HG03460 (cell line): ENCODE results near the gene CHPF2.

Experiments used
- ATAC-seq: cut with Tn5 transposase; IDR thresholded peaks from one replicate; pipeline ENCODE4 v1.9.1; 2021; ENCODE audit not compliant: unreplicated experiment

CHPF2 gene

DNA sequence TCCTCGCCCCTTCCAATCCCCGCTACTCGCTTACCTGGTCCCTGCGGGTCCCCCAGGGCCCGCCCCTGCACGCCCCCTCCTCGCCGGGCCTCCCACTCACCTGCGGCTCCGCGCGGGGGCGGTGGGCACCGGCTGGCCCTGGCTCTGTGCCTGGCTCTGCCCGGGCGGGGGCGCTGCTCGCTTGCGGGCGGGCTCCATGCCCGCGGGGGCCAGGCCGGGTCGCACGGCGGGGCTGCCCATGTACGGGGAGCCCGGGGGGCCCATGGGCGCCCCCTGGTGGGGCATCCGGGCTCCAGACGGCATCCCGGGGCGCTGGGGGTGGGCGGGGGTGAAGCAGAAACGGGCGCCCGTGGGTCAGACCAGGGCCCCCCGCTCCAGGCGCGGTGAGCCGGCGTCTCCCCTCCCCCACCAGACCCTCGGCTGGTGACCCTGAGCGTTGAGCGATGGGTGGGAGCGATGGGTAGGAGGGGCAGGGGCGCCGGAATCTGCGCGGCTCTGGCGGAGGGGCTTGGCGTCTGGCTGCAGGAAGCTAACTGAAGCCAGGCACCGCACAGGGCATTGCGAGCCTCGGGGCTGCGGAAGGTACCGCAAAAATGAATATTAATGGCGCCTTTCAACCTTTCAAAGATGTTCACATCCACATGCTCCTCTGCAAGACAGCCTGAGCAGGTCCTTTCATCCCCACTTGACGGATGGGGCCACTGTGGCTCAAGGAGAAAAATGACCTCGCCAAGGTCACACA lies 13.2 kb downstream of the CHPF2 start:
- no peak for ATAC-seq

DNA sequence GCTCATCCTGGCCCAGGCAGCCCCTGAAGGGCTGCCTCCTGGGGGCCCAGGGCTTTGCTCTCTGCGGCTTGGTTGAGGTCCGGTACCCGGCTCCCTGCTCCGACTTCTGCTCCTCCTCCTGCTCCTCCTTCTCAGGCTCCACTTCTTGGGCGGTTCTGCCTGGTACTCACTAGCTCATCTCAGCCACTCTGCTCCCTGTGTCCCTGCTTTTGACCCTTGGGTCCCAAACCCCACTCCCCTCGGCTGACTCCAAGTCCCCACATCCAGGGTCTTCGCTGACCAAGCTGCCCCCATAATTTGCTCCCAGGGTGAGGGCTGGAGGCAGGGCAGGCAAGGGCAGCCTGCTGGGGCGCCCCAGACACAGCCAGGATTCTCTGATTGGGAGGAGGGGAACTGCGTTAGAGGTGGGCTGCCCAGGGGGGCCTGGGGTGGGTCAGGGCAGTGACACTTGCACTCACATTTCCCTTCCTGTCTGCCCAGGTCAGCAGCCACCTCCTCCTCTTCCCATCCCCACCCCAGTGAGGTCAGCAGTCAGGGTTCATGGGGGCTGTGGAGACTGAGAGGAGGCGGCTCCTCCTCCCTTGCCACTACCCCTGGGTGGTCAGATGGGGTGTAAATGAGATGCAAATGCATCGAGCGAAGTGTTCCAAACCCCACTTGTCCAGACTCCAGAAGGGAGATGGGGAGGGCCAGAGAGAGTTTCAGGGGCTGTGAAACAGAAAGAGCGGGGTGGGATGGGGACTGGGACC lies 14.0 kb downstream of the CHPF2 start:
- no peak for ATAC-seq

DNA sequence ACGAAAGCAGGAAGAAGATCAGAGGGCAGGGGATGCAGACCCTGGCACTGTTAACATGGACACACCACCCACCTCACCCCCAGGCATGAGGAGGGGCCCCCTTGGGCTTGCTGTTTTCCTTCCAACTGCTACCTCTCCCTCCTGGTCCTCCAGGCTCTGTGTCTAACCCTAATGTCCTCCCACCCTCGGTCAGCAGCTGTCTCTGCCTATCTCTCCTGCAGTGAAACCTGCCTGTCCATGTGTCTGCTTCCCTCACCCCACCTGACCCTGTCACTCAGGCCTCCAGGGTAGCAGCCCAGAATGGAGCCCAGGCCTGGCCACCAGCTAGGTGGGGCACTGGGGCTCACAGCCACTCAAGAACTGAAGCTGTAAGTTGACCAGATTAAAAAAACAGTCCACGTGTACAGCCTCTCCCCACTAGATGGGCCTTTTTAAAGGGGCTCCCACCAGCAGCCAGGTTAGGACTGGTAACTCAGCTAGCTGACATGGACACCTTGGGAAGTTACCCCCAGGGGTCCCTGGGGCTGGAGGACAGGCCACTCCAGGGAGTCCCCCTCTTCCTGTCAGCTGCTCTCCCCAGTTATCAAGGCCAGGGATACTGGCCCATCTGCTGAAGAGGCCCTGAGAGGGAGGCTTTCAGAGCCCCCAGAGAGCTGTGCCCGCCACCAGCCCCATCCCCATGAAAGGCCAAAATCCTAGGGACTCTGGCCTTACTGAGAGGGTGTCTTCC lies 14.7 kb downstream of the CHPF2 start:
- no peak for ATAC-seq

DNA sequence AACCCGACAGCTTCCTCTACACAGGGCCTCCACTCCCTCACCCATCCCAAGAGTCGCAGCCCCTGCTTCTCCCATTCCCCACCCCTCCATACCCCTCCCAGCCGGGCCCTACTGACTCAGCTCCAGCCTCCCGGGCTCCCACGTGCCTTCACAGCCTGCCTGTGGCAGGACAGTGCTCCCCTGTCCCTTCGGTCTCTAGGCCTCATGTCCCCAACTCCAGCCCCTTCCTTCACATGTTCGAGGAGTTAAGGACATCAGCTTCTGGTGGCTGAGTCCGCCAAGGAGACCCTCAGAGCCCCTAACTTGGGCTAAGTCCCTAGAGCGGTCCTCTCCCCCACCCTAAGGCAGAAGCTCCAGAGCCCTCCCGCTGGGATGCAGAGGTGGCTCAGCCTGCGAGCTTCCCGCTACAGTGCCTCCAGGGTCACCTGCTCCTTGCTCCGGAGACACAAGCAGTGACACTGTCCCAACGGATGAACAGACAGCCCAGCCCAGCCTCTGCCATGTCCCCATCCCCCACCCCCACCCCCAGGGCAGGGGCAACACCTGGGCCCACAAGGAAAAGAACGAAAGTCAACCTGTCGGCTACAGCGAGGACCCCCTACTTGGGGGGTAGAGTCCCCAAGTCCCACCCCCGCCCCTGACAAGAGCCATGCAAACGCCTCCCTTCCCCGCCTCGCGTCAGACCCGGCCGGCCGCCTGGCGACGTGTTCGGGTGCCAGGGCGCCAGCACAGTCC lies 15.5 kb downstream of the CHPF2 start:
- ATAC-seq: no peak

DNA sequence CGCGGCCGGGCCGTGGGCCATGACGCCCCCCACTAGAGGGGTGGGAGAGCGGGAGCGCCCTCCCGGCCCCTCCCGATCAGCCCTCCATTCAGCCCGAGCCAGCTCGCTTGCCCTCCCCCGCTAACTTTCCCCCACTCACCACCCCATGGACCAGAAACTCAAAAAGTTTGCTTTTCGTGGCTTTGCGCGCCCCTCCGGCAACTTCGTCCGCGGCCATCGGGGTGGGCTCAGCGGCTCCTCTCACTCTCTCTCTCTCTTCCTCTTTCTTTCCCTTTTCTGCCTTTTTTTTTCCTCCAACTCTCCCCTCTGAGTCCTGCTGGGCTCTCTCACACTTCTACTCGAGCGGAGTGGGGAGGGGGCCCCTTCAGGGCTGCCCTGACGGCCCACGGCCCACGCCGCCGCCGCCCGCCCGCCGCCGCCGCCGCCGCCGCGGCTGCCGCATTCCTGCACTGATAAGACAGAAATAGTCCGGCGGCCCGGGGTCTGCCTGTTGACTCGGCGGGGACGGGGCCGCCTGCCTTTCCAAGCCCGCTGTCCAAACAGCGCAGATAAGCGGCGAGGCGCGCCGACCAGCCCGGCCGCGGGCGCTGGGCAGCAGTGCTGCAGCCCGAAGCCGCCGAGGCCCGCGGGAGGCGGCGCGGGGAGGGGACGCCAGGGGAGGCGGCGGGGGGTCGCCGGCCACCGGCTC lies 16.2 kb downstream of the CHPF2 start, which contains the start of gene SMARCD3:
Gene SMARCD3 (minus strand): TSS at position 349 of the 688 bp plus-strand sequence. CDS start 132 bp downstream, at position 217.
- ATAC-seq: no peak

DNA sequence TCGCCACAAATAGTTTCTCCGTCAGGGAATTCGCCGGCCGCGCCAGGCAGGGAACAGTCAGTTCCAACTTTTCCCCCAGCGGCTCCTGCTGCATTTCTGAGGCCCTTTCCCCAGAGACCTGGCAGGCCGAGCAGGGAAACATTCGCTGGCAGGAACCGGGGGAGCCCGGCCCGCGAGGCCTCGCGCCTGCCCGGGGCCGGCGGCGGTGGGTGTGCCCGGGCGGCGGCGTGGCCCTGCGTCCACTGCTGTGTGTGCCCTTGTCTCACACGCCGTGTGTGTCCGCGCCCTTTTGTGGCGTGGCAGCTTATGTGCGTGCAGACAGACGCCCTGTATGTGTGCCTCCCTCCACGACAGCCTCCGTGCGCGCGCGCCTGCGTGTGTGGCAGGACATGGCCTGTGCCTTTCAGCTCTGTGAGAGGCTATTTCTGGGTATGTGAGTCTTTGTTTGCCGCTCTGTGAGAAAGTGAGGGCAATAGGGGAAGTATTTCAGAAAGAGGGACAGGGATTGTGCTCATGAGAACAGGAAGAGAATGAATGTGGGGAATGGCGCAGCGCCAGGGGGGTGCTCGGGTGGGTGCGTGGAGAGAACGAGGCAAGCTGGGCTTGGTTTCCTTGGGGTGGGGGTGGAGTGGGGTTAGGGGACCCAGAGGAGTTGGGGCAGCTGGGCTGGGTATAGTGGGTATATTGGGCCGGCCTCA lies 16.9 kb downstream of the CHPF2 start:
- ATAC-seq: no peak

DNA sequence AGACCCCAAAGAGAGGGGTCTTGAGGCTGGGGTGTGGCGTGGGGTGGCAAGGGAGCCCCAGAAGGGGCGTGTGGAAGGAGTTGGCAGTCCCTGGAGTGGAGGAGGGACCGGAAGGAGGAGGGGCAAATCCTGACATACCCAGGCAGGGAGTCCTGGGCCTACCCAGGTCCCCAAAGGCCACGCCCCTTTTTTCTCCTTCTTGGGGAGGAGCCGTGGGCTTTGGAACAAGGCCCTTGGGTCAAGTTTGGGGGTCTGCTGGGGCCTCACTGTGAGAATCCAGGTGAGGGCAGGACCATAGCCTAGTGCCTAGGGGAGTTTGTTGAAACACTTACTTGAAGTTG lies 17.4 kb downstream of the CHPF2 start:
- no peak for ATAC-seq

DNA sequence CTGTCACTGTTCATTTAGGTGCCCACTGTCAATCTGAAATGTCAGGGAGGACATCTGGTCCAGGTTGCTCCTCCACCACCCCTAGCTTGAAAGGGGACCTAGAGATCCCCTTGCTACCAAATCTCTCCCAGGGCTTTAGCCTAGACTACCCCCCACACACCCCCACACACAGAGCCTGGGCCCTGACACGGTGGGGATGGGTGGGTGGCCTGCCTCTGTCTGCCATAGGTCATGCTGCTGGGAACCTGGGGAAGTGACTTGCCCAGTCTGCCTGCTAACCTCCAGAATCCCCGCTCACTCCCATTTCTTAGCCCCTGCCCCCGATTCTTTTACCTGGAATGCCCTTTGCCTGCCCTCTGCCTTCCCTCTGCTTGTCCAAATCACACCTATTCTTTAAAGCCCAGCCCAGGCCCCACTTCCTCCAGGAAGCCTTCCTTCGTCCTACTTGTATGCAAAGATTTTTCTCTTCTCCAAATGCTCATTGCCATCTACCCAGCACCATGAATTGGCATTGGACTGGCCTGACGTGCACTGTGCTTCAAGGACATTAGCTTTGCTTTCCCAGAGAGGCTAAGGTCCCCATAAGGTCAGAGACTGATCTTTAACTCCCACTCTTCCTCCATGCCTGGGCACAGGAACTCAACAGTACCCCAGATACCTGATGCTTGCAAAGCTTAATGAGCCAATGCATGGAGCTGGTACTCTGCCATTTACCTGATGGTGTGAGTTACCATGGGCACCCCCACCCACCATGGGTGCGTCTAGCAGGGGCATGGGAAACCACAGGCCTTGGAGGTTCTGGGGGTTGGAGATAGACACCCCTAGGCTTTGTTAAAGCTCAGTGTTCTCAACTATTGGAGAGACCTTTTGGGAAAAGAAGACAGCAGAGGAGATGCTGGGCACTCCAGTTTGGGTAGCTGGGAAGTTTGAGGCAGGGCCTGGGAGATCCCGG lies 18.2 kb downstream of the CHPF2 start:
- no peak for ATAC-seq

DNA sequence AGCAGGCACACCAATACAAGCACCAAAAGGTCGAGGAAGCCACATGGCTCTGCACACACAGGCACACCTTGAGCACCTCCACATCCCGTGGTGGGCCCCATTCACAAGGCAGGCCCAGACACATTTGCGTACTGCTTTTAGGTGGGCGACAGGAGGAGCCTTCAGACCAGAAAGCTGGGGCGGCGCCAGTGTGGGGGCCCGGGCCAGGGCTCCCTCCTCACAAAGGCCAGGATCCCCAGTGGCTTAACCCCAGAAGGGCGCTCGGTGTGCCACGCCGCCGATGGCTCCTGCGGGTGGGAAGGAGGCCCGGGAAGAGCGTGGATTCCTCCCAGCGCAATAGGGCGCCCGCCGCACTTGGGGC lies 19.0 kb downstream of the CHPF2 start:
- no peak for ATAC-seq

DNA sequence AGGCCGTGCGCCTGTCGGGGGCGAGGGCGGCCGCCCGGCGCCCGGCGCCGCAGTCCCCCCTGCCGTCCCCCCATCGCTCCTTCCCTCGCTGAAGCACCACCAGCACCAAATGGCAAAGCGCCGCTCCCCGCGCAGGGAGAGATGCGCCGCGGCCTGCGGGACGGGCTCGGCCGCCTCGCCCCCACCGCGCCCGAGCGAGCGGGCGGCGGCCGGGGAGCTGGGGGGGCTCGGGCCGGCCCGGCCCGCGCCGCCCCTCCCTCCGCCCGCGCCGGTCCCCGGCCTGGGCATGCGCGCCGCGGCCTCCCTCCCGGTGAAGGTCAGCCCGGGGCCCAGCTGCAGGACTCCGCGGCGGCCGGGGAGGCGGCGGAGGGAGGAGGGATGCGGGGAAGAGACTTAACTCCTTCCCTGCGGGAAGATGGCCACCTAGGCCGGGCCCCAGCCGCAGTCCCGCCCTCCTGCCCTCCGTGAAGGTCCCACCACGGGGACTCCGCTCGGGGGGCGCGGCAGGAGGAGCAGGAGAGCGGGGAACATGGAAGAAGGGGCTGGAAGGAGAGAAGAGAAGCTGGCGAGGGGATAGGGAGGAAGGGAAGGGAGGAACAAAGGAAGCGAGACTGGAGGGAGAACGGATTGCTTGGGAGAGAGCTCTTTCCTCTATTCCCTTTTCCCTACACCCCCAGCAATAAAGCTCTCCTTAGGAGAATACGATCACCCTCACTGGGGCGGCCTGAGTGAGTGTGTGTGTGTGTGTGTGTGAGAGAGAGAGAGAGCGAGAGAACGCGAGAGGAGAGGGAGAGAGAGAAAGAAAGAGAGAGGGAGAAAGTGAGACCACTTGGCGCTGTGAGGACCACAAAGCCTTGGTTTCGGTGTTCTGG lies 19.6 kb downstream of the CHPF2 start:
- no peak for ATAC-seq

DNA sequence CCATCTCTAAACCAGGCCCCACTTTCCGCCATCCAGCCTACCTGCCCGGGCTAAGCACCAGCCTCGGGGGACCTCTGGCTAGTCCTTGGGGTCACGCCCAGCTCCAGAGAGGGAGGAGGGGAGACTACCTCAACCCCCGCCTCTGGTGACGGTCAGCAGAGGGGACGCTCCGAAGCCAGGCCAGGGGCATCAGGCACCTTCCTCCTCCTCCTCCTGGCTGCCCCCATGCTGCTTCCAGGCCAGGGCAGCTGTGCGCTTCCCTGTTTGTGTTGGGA lies 20.2 kb downstream of the CHPF2 start:
- ATAC-seq: no peak

DNA sequence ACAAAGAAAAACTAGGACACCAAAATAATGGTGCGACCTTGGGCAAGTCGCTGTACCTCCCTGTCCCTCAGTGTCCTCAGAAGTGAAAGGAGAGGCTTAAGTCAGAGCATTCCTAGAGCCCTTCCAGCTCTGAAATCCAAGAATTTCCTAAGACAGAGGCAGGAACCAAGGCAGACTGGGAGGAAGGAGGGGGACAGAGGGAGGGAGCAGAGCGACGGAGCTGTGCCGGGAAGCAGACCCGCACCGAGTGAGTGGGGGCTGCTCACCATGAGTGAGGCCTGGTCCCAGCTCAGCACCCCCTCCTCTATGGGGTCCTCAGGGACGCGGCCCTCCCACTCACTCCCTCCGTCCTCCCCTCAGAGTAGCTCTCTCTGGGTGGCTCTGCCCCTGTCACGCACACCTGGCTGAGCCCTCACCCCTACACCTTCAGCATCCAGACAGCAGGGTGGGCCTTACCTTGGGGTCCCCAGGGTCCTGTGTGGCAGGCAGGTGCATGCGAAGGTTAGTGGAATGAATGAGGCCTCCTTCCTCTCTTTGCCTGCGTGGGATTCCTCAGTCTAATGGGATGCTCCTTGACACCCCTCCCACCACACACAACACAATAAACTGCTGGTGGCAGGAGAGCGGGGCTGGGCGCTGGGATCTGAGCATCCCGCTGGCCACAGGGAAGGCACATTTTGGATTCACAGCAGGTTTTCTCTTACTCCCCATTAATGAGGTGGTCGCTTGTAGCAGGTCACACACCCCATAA lies 20.9 kb downstream of the CHPF2 start:
- no peak for ATAC-seq

DNA sequence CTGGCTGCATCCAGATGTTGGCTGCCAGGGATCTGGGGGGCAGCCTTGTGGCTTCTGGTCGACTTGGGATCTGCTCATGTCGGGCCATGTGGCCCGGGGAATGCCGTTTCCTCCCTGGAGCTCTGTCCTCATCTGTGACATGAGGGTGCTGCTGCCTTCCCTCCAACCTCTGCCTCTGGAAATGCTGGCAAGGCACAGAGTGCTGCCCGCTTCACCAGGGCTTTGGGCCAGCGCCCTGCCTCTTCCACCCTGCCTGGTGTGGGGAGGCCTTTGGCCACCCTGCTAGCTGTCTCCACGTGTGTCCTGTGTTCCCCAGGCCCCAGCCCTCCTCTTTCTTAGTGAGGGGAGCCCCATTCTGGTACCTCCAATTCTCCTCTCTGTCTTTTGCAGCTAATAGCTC lies 22.0 kb downstream of the CHPF2 start:
- no peak for ATAC-seq

DNA sequence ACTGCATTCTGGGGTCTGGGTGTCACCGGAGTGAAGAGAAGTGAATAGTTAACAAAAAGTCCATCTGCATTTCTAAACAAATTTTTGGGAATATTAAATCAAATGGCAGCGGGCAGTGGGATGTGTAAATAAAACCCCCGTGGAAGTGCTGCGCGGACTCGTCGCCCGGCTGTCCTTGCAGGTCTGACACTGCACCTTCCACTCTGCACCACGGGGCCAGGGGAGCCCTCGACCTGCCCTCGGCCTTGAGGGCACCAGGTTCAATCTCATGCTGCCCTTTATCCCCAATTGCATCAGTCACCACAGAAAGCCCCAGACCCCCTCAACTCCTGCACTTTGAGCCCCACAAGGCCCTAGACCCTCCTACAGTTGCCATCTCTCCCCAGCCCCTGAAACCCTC lies 22.6 kb downstream of the CHPF2 start:
- no peak for ATAC-seq

DNA sequence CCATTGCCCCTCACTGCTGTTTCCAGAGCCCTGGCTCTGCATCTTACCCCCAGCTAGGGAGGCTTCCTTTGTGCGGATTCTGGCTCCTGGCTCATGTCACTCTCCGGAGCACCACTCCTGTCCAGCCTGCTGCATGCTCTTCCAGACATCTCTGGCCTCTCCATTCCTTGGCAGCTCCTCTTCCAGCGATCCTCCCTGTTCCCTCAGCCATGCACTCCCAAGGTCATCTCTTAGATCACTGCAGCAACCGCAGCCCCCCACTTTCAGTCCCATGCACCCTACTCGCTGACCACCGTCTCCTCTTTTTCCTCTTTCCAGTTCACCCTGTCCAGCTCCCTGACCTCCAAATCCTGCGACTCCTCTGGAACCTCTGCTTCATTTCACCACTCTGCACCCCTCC lies 23.1 kb downstream of the CHPF2 start:
- no peak for ATAC-seq

DNA sequence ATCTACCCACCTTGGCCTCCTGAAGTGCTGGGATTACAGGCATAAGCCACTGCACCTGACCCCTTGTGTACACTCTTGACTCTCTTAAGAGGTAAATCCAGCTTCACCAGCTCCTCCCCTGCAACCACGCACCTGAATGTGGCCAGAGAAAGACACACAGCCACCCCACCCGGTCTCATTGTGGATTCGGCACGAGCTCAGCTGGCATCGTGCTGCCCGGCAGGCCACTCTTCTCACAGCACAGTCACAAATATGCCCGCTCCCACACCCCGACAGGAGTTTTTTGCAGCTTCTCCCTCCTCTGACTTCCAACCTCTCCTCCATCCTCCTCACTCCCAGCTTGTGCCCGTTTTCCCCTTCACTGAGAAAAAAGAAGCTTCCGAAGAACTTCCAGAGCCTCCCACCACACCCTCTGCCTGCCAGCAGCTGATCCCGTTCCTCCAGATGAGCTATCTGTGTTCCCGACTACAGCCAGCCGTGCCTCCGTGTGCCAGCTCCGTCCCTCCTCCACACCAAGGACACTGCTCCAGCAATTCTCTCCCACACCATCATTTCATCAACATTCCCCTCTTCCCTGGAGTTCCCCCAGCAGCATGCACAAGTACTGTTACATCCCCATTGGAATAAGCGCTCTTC lies 24.2 kb downstream of the CHPF2 start:
- ATAC-seq: no peak

DNA sequence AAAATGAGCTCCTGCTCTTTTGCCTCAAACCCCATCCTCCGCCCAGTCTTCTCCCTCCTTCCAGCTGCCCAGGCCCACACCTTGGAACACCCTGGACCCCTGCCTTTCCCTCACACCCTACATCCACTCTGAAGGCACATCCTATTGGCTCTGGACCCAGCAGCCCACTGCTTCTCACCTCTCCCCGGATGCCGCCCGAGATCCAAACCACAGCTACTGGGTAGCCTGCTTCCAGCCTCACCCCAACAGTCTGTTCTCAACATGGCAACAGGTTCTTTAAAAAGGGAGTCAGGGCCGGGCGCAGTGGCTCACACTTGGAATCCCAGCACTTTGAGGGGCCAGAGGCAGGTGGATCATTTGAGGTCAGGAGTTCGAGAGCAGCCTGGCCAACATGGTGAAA lies 25.7 kb downstream of the CHPF2 start:
- no peak for ATAC-seq
